WTC11 (cell line): ENCODE results near the gene SLC24A3.

Experiments used
- CBFB ChIP-seq: sonication (generic); formaldehyde crosslinking; IDR thresholded peaks from 2 replicates; pipeline ENCODE4 v1.8.1; 2022; ENCODE audit warnings: mild to moderate bottlenecking, low read depth, missing genetic modification reagents
- CREM ChIP-seq: sonication (generic); formaldehyde crosslinking; IDR thresholded peaks from 2 replicates; pipeline ENCODE4 v1.8.1; 2022; ENCODE audit warnings: mild to moderate bottlenecking, missing genetic modification reagents, moderate library complexity
- FOXK1 ChIP-seq: sonication (generic); formaldehyde crosslinking; IDR thresholded peaks from 2 replicates; pipeline ENCODE4 v1.8.0; 2022; ENCODE audit warnings: mild to moderate bottlenecking, moderate library complexity, missing genetic modification reagents
- HMGA2 ChIP-seq: fragments of 250-450 bp; sonication (Bioruptor Pico); IDR thresholded peaks from 2 replicates; pipeline ENCODE4 v1.4.0; 2021; ENCODE audit warnings: mild to moderate bottlenecking, moderate library complexity
- SP1 ChIP-seq: sonication (generic); formaldehyde crosslinking; conservative IDR thresholded peaks from 2 replicates; pipeline ENCODE4 v1.8.1; 2022; ENCODE audit warnings: missing genetic modification reagents
- ZNF416 ChIP-seq: fragments of 250-450 bp; sonication (Bioruptor Pico); IDR thresholded peaks from 2 replicates; pipeline ENCODE4 v1.9.0; 2021; ENCODE audit warnings: mild to moderate bottlenecking, inconsistent platforms
- TF ChIP-seq, protein P1 (sequence below): fragments of 200-600 bp; IDR thresholded peaks from 2 replicates; pipeline ENCODE4 v1.8.0; 2022; ENCODE audit warnings: antibody characterized with exemption
- TF ChIP-seq, protein P2 (sequence below): sonication (generic); formaldehyde crosslinking; IDR thresholded peaks from 2 replicates; pipeline ENCODE4 v1.8.0; 2022; ENCODE audit warnings: mild to moderate bottlenecking, missing genetic modification reagents
- TF ChIP-seq, protein P3 (sequence below): fragments of 250-450 bp; sonication (Bioruptor Pico); IDR thresholded peaks from 2 replicates; pipeline ENCODE4 v1.8.0; 2021; ENCODE audit warnings: mild to moderate bottlenecking

DNA sequence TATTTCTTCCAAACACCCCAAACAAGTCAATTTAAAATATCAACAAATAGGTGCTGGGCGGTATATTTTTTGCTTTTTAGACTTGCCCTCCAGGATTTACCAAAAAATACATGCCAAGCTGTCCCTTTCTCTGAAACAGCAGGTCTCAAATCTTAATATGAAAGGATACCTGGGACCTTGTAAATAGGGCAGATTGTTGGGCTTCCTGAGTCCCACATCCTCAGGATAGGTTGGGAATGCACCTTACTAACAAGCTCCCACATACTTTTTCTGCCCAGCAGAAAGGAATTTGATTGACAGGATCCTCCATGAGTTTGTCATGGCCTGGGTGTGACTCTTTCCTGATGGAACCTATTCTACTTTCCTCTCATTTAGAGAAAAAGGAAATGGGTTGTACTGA, 4.9 kb upstream of the SLC24A3 start:
- TF ChIP-seq FOXK1, result no peak
- TF ChIP-seq CBFB (CRISPR knock-in tag), result no peak
- no peak for TF ChIP-seq ZNF416 (CRISPR knock-in tag)
- TF ChIP-seq, protein P1, sequence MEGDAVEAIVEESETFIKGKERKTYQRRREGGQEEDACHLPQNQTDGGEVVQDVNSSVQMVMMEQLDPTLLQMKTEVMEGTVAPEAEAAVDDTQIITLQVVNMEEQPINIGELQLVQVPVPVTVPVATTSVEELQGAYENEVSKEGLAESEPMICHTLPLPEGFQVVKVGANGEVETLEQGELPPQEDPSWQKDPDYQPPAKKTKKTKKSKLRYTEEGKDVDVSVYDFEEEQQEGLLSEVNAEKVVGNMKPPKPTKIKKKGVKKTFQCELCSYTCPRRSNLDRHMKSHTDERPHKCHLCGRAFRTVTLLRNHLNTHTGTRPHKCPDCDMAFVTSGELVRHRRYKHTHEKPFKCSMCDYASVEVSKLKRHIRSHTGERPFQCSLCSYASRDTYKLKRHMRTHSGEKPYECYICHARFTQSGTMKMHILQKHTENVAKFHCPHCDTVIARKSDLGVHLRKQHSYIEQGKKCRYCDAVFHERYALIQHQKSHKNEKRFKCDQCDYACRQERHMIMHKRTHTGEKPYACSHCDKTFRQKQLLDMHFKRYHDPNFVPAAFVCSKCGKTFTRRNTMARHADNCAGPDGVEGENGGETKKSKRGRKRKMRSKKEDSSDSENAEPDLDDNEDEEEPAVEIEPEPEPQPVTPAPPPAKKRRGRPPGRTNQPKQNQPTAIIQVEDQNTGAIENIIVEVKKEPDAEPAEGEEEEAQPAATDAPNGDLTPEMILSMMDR, result no peak
- TF ChIP-seq SP1 (CRISPR knock-in tag), result no peak
- TF ChIP-seq, protein P2, sequence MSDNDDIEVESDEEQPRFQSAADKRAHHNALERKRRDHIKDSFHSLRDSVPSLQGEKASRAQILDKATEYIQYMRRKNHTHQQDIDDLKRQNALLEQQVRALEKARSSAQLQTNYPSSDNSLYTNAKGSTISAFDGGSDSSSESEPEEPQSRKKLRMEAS (CRISPR knock-in tag), result no peak
- no peak for TF ChIP-seq HMGA2 (CRISPR knock-in tag)
- TF ChIP-seq, protein P3, sequence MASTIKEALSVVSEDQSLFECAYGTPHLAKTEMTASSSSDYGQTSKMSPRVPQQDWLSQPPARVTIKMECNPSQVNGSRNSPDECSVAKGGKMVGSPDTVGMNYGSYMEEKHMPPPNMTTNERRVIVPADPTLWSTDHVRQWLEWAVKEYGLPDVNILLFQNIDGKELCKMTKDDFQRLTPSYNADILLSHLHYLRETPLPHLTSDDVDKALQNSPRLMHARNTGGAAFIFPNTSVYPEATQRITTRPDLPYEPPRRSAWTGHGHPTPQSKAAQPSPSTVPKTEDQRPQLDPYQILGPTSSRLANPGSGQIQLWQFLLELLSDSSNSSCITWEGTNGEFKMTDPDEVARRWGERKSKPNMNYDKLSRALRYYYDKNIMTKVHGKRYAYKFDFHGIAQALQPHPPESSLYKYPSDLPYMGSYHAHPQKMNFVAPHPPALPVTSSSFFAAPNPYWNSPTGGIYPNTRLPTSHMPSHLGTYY (CRISPR knock-in tag), result no peak
- no peak for TF ChIP-seq CREM (CRISPR knock-in tag)
